MCF 10A (cell line): Measurements from ENCODE around the gene CHKA. TPM values are rescaled to one million over a fixed set of nuclear protein-coding genes. Genes with fewer than 3 reads are reported as not detected.

Experiments
- BruUV-seq: library from RNA; stranded (reverse); fragments of 400-500 nt; replicated peaks from 2 replicates; lab custom pipeline; 2021; lab: Mats Ljungman, UMichigan
- CTCF ChIA-PET: fragments of 300-600 bp; sonication (Branson Sonifier 250); formaldehyde crosslinking; extraction: SDS; loops from one replicate; lab custom pipeline; 2021; ENCODE audit warnings: antibody characterized with exemption, inconsistent platforms; lab: Yijun Ruan, JAX
- POLR2A ChIA-PET: fragments of 300-600, 350-650 bp; sonication (Branson Sonifier 250); formaldehyde crosslinking; extraction: SDS; loops from one replicate; lab custom pipeline; 2020; ENCODE audit warnings: antibody characterized with exemption, inconsistent platforms; lab: Yijun Ruan, JAX
- DNase-seq: peaks from one replicate; pipeline ENCODE4 v3.0.0-alpha.2; 2018; ENCODE audit not compliant: unreplicated experiment
- H3K27ac Mint-ChIP-seq: one replicate; pipeline ENCODE4 v1.8.0; 2022; ENCODE audit warnings: mild to moderate bottlenecking, low read depth, mixed read lengths; ENCODE audit not compliant: unreplicated experiment
- H3K27me3 Mint-ChIP-seq: one replicate; pipeline ENCODE4 v1.8.0; 2022; ENCODE audit warnings: mixed read lengths; ENCODE audit not compliant: insufficient read depth, unreplicated experiment
- H3K36me3 Mint-ChIP-seq: one replicate; pipeline ENCODE4 v1.8.0; 2022; ENCODE audit warnings: mild to moderate bottlenecking, moderate library complexity, mixed read lengths; ENCODE audit not compliant: insufficient read depth, unreplicated experiment
- H3K4me1 Mint-ChIP-seq: one replicate; pipeline ENCODE4 v1.8.0; 2022; ENCODE audit warnings: mixed read lengths; ENCODE audit not compliant: insufficient read depth, unreplicated experiment
- H3K4me3 Mint-ChIP-seq: one replicate; pipeline ENCODE4 v1.8.0; 2022; ENCODE audit warnings: mild to moderate bottlenecking, moderate library complexity, mixed read lengths; ENCODE audit not compliant: unreplicated experiment
- H3K9me3 Mint-ChIP-seq: one replicate; pipeline ENCODE4 v1.8.0; 2022; ENCODE audit warnings: mixed read lengths; ENCODE audit not compliant: unreplicated experiment
- intact Hi-C: fragments of 100-400 bp; cut with micrococcal nuclease; formaldehyde crosslinking; loops from 2 replicates; pipeline ENCODE4 v1.14.1; 2022
- total RNA-seq: library from RNA; stranded (reverse); gene quantifications from 2 replicates; pipeline ENCODE4 v1.2.3, GENCODE V29; 2022
- TF ChIP-seq, protein P1 (sequence below): fragments of 200-600 bp; IDR thresholded peaks from one replicate; pipeline ENCODE4 v1.8.0; 2022; ENCODE audit warnings: antibody characterized with exemption, mild to moderate bottlenecking; ENCODE audit not compliant: unreplicated experiment

CHKA gene
- total RNA-seq, 1 experiment from 2014 or later: 7.8 TPM

- intact Hi-C loops: no loop called here
- H3K4me1 Mint-ChIP-seq: no peaks in the 10 kb centered on the region
- no peaks in the 10 kb centered on the region for H3K9me3 Mint-ChIP-seq
- TF ChIP-seq, protein P1, sequence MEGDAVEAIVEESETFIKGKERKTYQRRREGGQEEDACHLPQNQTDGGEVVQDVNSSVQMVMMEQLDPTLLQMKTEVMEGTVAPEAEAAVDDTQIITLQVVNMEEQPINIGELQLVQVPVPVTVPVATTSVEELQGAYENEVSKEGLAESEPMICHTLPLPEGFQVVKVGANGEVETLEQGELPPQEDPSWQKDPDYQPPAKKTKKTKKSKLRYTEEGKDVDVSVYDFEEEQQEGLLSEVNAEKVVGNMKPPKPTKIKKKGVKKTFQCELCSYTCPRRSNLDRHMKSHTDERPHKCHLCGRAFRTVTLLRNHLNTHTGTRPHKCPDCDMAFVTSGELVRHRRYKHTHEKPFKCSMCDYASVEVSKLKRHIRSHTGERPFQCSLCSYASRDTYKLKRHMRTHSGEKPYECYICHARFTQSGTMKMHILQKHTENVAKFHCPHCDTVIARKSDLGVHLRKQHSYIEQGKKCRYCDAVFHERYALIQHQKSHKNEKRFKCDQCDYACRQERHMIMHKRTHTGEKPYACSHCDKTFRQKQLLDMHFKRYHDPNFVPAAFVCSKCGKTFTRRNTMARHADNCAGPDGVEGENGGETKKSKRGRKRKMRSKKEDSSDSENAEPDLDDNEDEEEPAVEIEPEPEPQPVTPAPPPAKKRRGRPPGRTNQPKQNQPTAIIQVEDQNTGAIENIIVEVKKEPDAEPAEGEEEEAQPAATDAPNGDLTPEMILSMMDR: no peak
- DNase-seq: no peak
- H3K27ac Mint-ChIP-seq: no peak overlapping the region
- POLR2A ChIA-PET: no interaction called here
- H3K27me3 Mint-ChIP-seq: no peaks in the 10 kb centered on the region
- no peak overlapping the region for H3K4me3 Mint-ChIP-seq
- BruUV-seq: no TSS peak
- CTCF ChIA-PET: interaction anchor here (0.6 kb wide), 1 partner anchor 52 kb away, joined by 3 read pairs; no protein-coding TSS in a partner anchor
- H3K36me3 Mint-ChIP-seq: peaks cover 10% of the 10 kb centered on the region
Measured at GRCh38 chr11:68053981-68054812, 67.0 kb downstream of the CHKA start.

GRCh38 chr11:68053117-68053516 lies 68.1 kb downstream of the CHKA start:
- intact Hi-C loops: no loop called here
- Mint-ChIP-seq H3K27me3 (no peaks in the 10 kb centered on the region), H3K27ac (no peak overlapping the region), H3K4me1 (no peaks in the 10 kb centered on the region), H3K9me3 (no peaks in the 10 kb centered on the region), H3K36me3 (peaks cover 10% of the 10 kb centered on the region), H3K4me3 (no peak overlapping the region)
- CTCF ChIA-PET: no interaction called here
- DNase-seq: no peak
- POLR2A ChIA-PET: no interaction called here
- no TSS peak for BruUV-seq
- TF ChIP-seq, protein P1: no peak

GRCh38 chr11:68052137-68052873 lies 68.9 kb downstream of the CHKA start:
- H3K36me3 Mint-ChIP-seq: peaks cover 5% of the 10 kb centered on the region
- ChIA-PET POLR2A (no interaction called here), CTCF (interaction anchor here (0.6 kb wide), 1 partner anchor 708 kb away, joined by 3 read pairs; no protein-coding TSS in a partner anchor)

More at GRCh38 chr11:68052137-68052873, 68.9 kb downstream of the CHKA start:
- Mint-ChIP-seq H3K4me3 (no peak overlapping the region), H3K27ac (no peak overlapping the region), H3K9me3 (no peaks in the 10 kb centered on the region), H3K27me3 (no peaks in the 10 kb centered on the region), H3K4me1 (no peaks in the 10 kb centered on the region)
- BruUV-seq: no TSS peak
- intact Hi-C loops: no loop called here
- TF ChIP-seq, protein P1: no peak
- no peak for DNase-seq
